Stimulated activated CD4-positive, alpha-beta T cell treated with anti-CD3 and anti-CD28 coated beads, Interleukin-12 subunit alpha, Interleukin-12 subunit beta, amount 100 ng/mL, for 48 hours (primary cell): ENCODE measurements around the gene TTLL11.
"Not testable (repeated sequence)": the region's sequence is repeated elsewhere in the genome, so short reads cannot be mapped to it uniquely, and the experiment has no call there.

Experiments used
- DNase-seq, 3 donors: peaks; one replicate each; pipeline ENCODE4 v3.0.0-alpha.2; 2020; ENCODE audit warnings: low read depth in 2 of 3, low spot score in 1 of 3

TTLL11 gene

DNA sequence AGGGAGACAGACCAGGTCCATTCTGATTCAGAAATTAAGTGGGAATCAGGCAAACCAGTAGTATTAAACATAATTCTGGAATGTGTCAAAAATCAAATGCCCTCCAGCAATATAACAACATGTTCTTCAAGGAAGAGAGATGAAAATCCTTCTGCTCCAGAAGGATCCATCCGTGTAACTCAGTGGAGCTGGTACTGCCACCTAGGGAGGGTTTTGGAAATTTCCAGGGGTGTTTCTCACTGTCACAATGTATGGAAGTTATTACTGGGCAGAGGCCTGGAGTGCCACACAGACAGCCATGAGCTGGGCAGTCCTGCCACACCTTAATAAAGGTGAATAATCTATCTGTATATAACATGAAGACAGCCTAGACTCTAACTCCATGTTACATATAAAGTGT lies 87.5 kb downstream of the TTLL11 start:
- DNase-seq = no peak

DNA sequence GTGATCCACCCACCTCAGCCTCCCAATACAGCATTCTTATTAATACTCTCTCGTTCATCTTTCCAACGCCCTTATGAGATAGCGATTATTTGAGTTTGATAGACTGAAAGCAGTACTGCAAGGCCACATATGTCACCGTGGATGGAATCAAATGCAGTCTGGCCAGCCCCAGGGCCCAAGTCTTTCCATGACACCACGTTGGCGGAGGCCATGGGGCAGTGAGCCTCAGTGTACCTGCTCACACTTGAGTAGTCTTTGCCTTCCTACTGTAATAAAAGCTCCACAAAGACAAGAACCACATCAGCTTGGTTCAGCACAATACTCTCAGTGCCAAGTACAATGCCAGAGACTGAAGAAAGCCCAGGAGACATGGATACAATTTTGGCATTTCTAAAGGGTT lies 88.5 kb downstream of the TTLL11 start:
- no peak for DNase-seq

DNA sequence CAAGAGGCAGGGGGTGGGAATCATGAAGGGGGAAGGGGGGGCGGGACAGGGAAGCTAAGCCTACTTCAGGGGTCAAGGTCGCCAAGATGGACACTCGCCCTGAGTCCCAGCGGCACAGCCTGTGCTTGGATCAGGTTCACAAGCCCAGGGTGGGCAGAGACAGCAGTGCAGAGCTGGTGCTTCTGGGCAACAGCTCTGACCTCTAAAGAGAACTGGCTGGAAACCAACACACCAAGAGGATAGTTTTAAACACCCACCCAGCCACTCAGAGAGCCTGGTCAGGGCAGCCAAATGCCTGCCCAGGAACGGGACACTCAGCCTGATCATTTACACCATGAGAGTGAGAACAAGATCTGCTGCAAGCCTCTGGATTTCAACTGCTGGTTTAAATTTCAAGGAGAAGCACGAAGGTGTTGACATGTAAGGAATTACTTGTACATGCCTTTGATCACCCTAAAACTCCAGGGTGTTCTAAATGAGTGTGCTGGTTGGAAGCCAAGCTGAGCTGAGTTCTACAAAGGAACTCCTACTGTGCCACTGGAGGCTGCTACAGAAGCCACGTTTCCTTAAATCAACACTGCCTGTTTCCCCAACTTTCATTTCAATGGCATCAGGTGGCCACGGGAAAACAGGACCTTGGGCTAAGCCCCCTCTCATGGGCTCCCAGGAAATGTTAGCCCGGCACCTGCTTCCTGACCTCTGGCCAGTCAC lies 91.5 kb downstream of the TTLL11 start:
- DNase-seq = no peak

DNA sequence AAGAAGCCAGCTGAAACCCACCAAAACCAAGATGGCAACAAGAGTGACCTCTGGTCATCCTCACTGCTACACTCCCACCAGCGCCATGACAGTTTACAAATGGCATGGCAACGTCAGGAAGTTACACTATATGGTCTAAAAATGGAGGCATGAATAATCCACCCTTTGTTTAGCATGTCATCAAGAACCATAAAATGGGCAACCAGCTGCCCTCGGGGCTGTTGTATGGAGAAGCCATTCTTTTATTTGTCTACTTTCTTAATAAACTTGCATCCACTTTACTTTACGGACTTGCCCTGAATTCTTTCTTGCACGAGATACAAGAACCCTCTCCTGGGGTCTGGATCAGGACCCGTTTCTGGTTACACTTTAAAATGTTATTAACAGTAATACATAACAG lies 92.6 kb downstream of the TTLL11 start:
- DNase-seq = not testable (repeated sequence)

DNA sequence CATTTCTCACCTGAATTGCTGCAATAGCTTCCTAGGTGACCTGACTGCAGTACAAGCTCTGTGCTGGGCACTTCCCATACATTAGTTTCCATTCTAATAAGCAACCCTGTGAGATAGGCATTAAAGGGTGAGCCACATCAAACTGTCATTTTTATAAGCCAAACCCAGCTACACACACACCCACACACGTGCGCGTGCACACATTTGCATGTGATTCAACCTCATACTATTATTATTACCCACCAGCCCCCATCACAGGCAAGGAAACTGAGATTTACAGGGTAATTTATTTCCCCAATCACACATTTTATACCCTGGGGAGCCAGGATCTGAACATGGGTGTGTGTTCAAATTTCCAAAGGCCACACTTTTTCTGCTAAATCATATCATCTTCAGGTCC lies 93.6 kb downstream of the TTLL11 start:
- DNase-seq = peak in 1 of 3 donors; percentile 3

DNA sequence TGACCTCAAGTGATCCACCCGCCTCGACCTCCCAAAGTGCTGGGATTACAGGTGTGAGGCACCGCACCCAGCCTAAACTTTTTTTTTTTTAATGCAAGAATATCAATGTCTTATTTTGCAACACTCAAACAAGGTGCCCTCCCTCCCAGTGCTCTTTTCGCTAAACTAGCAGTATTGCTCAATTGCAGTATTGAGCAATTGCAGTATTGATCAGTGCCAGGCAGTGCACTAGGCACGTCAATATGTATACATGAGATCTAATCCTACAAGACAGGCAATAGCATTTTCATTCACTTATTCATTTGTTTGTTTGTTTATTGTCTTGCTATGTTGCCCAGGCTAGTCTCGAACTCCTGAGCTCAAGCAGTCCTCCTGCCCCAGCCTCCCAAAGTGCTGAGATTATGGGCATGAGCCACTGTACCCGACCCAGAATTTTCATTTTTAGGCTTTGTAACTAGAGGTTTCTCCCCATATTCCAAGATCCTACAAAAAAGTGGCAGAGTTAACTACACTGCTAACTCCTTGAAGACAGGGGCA lies 94.5 kb downstream of the TTLL11 start:
- DNase-seq = no peak

DNA sequence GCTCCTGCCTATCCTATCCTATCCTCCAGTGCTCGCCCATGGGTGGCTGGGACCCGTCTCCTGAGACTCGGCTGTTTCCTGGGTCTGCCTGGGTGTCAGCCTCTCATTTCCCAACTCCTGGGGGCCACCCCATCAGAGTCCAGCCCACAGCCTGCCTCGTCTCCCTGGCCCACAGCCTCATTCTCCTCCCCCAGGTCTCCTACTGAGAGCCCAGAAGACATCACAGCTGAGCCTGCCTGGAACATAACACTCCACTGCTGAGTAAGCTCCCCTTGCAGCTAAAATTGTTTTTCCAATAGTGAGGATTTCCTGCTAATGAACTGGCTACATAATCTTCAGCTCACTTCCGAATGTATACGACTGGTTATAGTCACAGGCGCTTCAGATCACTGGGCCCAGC lies 95.3 kb downstream of the TTLL11 start:
- no peak for DNase-seq

DNA sequence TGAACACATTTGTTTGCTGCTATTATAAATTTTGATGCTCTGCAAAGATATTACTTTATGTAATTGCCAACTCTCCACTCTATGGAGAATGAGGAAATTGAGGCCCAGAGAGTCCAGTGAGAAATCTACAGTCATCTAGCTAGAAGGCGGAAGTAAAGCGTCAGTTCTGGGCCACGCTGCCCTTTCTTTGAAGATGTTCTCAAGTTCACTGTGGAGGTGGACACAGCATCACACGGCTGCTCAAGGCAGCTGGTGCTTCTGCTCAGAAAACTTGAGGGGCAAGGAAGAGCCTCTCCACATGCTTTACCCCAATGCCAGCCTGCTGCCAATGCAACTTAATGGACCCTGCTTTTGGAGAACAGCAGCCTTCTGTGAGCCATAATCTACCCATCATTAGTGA lies 96.3 kb downstream of the TTLL11 start:
- DNase-seq = no peak

DNA sequence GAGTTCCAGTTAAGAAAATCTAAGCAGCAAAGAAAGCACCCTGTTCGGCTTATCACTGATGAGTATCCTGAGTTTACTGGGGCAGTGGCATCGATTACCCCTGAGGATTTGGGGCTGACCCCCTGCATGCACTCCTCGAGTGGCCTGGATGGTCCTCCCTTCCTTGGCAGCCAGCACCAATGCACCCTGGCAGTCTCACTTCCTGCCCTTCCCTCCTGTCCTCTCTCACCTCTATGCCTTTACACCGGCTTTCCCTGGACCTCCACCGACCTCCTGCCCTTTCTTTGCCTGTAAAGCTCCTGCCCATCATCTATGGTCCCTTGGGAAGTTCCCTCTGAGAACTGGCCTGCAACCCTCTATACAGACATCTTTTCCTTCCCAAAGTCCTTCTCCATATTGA lies 97.1 kb downstream of the TTLL11 start:
- no peak for DNase-seq

DNA sequence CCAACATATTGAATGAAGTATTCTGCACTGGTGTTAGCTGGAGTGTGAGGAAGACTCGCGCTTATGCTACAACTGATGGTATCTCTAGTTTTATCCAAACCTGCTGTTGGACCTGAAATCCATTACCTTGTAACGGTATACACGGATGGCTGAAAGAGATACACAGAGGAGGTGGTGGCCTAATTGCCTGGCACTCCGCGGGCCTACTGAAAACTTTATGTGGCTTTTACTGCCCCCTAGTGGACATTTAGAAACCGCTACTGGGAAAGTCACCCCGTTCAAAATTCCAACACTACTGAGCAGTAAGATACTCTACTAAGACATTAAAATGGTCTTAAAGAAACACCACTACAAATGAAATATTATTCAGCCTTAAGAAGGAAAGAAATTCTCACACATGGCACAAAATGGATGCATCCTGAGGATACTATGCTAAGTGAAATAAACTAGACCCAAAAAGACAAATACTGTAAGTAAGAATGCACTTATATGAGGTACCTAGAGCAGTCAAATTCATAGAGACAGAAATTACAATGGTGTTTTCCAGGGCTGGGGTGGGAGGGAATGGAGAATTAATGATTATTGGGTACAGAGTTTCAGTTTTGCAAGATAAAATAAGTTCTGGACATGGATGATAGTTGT lies 100.4 kb downstream of the TTLL11 start:
- peak; percentile 8 to 40 (median 8) for DNase-seq

DNA sequence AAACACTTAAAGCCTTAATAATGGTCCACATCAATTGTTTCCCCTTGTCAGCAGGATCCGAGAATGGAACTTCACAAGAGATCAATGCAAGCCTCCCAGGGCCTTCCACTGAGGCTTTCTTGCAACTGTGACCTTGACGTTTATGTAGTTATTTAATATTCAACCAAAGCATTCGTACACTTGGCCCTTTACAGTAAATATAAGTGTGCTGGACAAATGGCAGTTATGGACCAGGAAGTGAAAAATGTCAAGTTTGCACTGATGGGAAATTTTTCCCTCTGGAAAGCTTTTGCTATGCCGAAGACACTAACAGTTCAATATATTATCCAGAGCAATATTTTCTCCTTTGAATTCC lies 101.8 kb downstream of the TTLL11 start:
- DNase-seq = no peak

DNA sequence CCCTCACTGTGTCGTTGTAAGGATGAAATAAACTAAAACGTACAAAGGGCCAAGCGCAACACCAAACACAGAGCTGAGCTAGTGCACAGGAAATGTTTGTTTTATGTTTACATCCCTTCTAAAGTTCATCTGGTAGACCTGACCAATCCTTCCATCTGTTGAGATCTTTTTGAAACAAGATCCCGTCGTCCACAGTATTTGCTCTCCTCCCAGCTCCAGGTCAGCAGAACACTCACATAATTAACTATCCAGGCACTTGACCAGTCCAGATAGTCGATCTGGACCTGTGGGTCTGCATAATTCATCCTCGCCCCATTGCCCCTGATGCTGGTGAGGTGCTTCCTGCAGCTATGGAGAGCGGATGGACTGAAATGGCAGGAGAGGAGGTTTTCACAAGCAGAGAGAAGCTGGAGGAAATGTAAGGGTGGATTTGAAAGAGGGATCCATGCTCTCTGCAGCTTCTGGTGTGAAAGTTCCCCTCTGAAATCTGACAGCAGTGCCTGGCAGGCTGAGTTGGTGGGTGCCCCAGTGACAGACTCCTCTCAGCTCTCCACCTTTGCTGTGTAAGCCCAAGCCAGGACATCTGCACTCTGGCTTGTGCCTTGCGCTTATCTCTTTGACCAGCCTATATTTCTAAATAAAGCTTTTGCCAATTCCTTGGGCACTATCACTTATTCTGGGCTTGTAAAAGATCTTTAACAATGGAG lies 102.4 kb downstream of the TTLL11 start:
- DNase-seq = no peak

DNA sequence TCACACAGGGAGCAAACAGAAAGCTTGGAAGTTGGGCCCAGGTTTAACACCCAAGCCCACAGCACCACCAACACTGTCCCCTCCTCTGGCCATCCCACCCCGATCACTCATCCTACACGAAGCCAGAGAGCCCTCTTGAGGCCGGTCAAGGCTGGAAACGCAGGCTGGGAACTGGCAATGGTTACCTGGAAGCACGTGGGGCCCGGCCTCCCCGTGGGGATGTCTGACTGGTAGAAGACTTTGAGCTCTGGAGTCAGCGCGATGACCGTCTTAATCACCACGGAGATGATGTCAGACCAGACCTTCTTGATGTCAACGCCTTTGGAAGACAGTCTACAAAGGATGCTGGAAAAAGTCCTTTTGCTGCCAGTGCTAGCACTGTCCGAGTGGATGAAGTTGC lies 104.1 kb downstream of the TTLL11 start:
- DNase-seq = no peak

DNA sequence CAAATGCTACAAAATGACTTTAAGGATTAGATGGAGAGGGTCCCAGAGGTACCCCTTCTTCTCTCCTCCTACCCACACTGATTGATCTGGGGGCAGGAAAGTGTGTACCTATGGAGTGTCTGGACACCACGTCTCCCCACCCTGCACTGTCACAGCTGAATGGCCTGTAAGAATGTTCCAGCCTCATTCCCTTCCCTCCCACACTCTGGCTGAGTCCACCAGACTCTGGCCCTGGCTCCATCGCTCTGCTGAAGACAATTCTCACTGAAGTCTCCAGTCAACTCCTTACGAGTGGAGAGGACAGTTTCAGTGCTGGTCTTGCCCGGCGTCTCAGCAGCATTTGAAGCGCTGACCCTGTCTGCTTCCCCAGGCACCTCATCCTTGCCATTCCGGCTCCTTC lies 105.8 kb downstream of the TTLL11 start:
- no peak for DNase-seq

DNA sequence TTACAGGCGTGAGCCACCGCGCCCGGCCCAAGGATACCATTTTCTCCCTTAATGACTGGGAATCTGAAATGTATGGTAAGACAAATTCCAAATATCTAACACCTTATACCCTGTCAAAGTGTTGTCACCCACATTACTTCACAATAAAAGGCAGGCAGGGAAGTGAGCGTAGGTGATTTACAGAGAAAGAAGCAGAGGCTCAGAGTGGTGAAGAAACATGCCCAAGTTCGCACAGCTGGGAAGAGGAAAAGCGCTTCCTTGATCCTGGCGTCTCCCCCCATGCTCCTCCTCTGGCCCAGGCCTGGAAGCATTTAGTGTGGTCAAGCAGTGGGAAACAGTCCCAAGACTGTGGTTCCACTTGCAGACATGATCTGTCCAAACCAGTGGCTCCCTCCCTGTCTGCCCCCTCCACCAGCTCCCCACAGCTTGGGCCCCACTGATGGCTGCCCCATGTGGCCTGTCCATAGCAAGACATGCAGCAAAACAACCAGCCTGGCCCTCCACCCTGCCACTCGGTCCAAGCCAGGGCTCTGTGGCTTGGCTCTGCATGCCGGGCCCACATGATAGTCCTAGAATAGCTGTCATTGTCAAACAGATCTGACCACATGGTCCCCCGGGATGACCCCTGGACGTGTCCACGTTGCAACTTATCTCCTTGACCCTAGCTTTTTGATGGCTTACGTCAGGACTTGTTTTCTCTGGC lies 107.2 kb downstream of the TTLL11 start:
- no peak for DNase-seq

DNA sequence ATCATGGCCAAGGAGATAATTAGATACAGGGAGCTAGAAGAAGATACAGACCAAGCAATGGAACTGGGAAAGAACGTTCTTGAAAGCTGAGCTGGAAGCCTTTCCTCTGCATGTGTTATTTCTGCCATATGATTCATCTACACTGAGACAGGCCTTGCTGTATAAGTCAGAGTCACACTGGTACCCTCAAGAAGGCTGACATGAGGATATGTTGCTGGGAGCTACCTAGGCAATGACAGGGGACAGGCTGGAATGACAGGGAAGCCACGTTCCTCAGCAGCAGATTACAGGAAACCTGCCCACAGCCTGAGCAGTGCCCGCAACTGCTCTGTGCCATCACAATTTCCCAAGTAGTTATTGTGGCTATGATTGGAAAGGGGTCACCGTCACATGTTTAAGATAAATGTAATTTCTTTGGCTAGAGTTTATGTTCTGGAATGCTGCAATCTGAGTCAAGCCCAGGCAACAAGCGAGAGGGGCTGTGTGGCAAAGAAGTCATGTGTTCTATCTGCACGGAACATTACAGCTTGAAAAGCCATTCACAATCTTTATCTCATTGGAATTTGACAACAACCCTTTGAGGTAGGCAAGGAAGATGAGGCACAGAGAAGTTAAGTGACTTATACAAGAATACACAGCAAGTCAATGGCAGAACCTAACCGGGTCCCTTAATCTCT lies 108.2 kb downstream of the TTLL11 start:
- DNase-seq = no peak

DNA sequence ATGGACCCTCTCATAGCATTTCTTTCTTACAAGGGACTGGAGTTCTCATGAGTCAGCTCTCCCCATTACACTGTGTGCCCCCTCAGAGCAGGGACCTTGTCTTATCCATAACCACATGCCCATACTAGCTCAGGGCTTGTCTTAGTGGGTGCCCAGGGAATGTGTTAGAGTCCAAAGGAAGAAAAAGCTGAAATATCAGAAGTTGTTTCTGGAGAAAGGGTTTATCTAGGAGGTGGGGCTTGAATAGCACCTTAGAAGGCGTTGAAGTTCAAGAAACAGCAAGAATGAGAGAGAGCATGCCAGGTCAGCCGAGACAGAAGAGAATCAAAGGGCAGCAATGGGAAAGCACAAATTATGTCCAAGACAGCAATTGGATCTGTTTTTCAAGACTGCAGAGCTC lies 109.4 kb downstream of the TTLL11 start:
- DNase-seq = no peak

DNA sequence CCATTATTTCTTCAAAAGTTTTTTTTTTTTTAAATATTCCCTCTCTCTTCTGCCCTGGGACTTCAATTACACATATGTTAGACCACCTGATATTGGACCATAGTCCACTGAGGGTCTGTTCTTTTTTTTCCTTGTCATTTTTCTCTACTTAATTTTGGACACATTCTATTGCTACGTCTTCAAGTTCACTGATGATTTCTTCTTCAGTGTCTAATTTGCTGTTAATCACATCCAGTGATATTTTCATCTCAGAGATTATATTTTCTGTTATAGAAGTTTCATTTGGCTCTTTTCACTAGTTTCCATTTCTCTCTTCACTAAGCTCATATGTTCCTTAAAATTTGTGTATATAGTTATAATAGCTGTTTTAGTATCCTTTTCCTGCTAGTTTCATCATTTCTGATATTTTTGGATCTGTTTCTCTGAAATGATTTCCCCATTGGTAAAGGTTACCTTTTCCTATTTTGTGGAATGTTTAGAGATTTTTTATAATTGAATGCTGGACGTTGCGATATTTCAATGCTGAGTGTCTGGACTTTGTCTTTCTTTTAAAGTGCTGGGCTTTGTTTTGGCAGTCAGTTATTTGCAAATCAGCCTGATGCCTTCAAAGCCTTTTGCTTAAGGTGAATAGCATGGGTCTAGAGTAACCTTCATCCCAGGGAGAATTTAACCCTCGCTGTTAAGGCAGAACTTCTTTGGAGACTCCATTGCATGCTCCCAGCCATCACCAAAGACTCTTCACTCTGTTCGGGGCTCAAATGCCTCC lies 111.8 kb downstream of the TTLL11 start:
- DNase-seq = no peak

DNA sequence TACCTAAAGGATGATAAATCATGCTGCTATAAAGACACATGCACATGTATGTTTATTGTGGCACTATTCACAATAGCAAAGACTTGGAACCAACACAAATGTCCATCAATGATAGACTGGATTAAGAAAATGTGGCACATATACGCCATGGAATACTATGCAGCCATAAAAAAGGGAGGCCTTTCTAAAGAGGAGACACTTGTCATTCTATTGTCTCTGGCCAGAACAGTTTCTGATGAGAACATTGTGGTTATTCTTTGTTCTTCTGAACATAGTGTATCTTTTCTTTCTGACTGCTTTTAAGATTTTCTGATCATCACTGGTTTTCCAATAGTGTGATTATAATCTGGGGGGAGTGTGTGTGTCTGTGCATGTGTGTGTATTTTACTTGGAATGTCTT lies 112.4 kb downstream of the TTLL11 start:
- not testable (repeated sequence) for DNase-seq

DNA sequence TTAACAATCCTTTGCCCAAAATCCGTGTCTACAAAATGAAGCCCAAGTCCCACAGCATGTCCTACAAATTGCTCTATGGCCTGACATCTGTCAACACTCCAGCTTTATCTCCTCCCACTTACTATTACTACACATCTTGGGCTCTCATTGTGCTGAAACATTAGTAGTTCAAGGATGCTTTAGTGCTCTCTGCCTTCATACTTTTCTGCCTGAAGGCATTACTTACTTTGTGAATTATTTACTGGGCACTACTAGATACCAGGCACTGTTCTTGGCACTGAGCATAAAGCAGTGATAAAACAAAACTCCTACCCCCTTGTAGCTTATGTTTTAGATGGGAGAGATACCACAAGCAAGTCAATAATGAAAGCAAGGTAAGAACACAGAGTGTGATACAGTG lies 113.4 kb downstream of the TTLL11 start:
- no peak for DNase-seq
